Neuronal stem cell (in vitro differentiated cells): ENCODE measurements around the gene DDX23.
A peak's percentile ranks its signal among the peaks of the same experiment; 100 is the strongest.

Source experiments
- DNase-seq: peaks from one replicate; pipeline ENCODE4 v3.0.0-alpha.2; 2013; ENCODE audit warnings: low spot score
- H2AFZ ChIP-seq: one replicate; pipeline ENCODE4 v1.6.1; 2013; ENCODE audit warnings: mild to moderate bottlenecking, low read length, inconsistent platforms
- H2AK5ac ChIP-seq: 2 replicates; pipeline ENCODE4 v1.6.1; 2013; ENCODE audit warnings: low read depth, mild to moderate bottlenecking, inconsistent platforms, low read length, moderate library complexity, mixed read lengths
- H2BK120ac ChIP-seq: 2 replicates; pipeline ENCODE4 v1.6.1; 2013; ENCODE audit warnings: low read depth, mild to moderate bottlenecking, inconsistent platforms, low read length, moderate library complexity, mixed read lengths
- H2BK12ac ChIP-seq: one replicate; pipeline ENCODE4 v1.6.1; 2013; ENCODE audit warnings: low read length, inconsistent platforms
- H2BK15ac ChIP-seq: 2 replicates; pipeline ENCODE4 v1.6.1; 2013; ENCODE audit warnings: mild to moderate bottlenecking, low read length, inconsistent platforms, mixed read lengths
- H2BK5ac ChIP-seq: one replicate; pipeline ENCODE4 v1.6.1; 2013; ENCODE audit warnings: inconsistent platforms, mild to moderate bottlenecking, low read length, moderate library complexity
- H3K14ac ChIP-seq: one replicate; pipeline ENCODE4 v1.6.1; 2013; ENCODE audit warnings: low read length, inconsistent platforms
- H3K18ac ChIP-seq: 2 replicates; pipeline ENCODE4 v1.6.1; 2013; ENCODE audit warnings: low read length, inconsistent platforms
- H3K23ac ChIP-seq: 2 replicates; pipeline ENCODE4 v1.6.1; 2013; ENCODE audit warnings: low read depth, mild to moderate bottlenecking, mixed read lengths, low read length, inconsistent platforms; ENCODE audit not compliant: poor library complexity
- H3K27ac ChIP-seq: replicated peaks from 3 replicates; pipeline ENCODE4 v1.5.1; 2013; ENCODE audit warnings: low read length, inconsistent platforms
- H3K27me3 ChIP-seq, 3 experiments: 2 replicates each; pipeline ENCODE4 v1.6.1; 2013; ENCODE audit warnings: low read length in 3 of 3, mild to moderate bottlenecking in 2 of 3, inconsistent platforms in 1 of 3, low read depth in 1 of 3, mixed read lengths in 1 of 3, moderate library complexity in 1 of 3; ENCODE audit not compliant: control insufficient read depth in 3 of 3, insufficient read depth in 3 of 3
- H3K36me3 ChIP-seq, 2 donors: replicated peaks in 1 of 2; 2 replicates each; pipeline ENCODE4 v1.6.1; 2013; ENCODE audit warnings: low read length in 2 of 2; ENCODE audit not compliant: control insufficient read depth in 2 of 2, insufficient read depth in 2 of 2
- H3K4ac ChIP-seq: 2 replicates; pipeline ENCODE4 v1.6.1; 2013; ENCODE audit warnings: inconsistent platforms, mild to moderate bottlenecking, low read length, moderate library complexity
- H3K4me1 ChIP-seq, 2 donors: 1 replicate in 1 of 2; 2 replicates in 1 of 2; pipeline ENCODE4 v1.6.1; 2013; ENCODE audit warnings: low read length in 2 of 2, low read depth in 1 of 2; ENCODE audit not compliant: control insufficient read depth in 2 of 2, insufficient read depth in 1 of 2
- H3K4me2 ChIP-seq: one replicate; pipeline ENCODE4 v1.6.1; 2013; ENCODE audit warnings: mild to moderate bottlenecking, low read length, inconsistent platforms; ENCODE audit not compliant: insufficient read depth, poor library complexity, severe bottlenecking
- H3K4me3 ChIP-seq, 2 donors: 2 replicates each; pipeline ENCODE4 v1.5.1; 2013; ENCODE audit warnings: low read length in 2 of 2, mild to moderate bottlenecking in 2 of 2, inconsistent platforms in 1 of 2, moderate library complexity in 1 of 2
- H3K79me1 ChIP-seq: one replicate; pipeline ENCODE4 v1.6.1; 2013; ENCODE audit warnings: low read depth, mild to moderate bottlenecking, inconsistent platforms, low read length, moderate library complexity
- H3K9ac ChIP-seq: one replicate; pipeline ENCODE4 v1.6.1; 2013; ENCODE audit warnings: mild to moderate bottlenecking, low read depth, low read length, inconsistent platforms; ENCODE audit not compliant: poor library complexity
- H3K9me3 ChIP-seq, 2 donors: replicated peaks in 1 of 2; 2 replicates each; pipeline versions ENCODE3 to v1.6.1; 2013; ENCODE audit warnings: low read length in 2 of 2, mild to moderate bottlenecking in 2 of 2, inconsistent platforms in 1 of 2, low read depth in 1 of 2, mixed read lengths in 1 of 2, moderate library complexity in 1 of 2; ENCODE audit not compliant: control insufficient read depth in 2 of 2, insufficient read depth in 1 of 2
- H4K8ac ChIP-seq: one replicate; pipeline ENCODE4 v1.6.1; 2013; ENCODE audit warnings: low read depth, mild to moderate bottlenecking, inconsistent platforms, low read length, moderate library complexity
- H4K91ac ChIP-seq: one replicate; pipeline ENCODE4 v1.6.1; 2013; ENCODE audit warnings: low read length, low read depth, mild to moderate bottlenecking, inconsistent platforms; ENCODE audit not compliant: poor library complexity
- WGBS, 2 donors: extraction: QIAGEN DNeasy Blood & Tissue Kit; methylation state at CpG; one replicate each; pipeline ENCODE4 v1.1.7; 2013; ENCODE audit warnings: missing lambda C conversion rate in 2 of 2, mixed read lengths in 1 of 2; ENCODE audit not compliant: insufficient read length in 2 of 2, insufficient replicate concordance in 1 of 2; ENCODE audit errors: extremely low coverage in 2 of 2; 5-methylcytosine and 5-hydroxymethylcytosine counted together

The DDX23 gene

DNA sequence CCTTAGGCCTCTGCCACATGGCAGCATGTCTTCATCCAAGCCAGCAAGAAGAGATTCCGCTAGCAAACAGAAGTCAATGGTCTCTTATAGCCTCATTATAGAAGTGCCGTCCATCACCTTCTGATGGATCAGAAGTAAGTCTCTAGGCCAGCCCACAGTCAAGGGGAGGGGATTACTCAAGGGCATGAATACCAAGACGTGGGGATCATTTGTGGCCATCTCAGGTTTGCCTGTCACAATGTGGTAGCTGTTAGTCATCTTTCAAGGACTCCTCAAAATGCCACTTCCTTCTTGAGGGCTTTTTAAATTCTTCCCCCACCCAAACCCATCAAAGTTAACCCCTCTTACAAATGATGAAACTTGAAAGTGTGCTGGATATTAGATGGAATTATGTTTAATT, 55.0 kb downstream of the DDX23 start:
- Histone ChIP-seq H3K9ac (no peak overlapping the region), H3K79me1 (no peaks in the 10 kb centered on the region), H3K4me1 (no peaks in the 10 kb centered on the region), H2BK12ac (no peak overlapping the region), H3K4me2 (no peak overlapping the region), H3K9me3 (no peaks in the 10 kb centered on the region), H2AK5ac (no peak overlapping the region), H2BK5ac (no peak overlapping the region), H3K27ac (no peak overlapping the region), H3K14ac (no peak overlapping the region), H2BK120ac (no peak overlapping the region), H3K27me3 (peaks cover 0 to 7% (median 0%) of the 10 kb centered on the region in 3 experiments), H3K4me3 (no peak overlapping the region), H3K4ac (no peak overlapping the region), H2AFZ (no peak overlapping the region), H4K8ac (no peak overlapping the region), H4K91ac (no peak overlapping the region), H3K36me3 (no peaks in the 10 kb centered on the region), H3K18ac (no peak overlapping the region), H2BK15ac (no peak overlapping the region), H3K23ac (no peak overlapping the region)
- no peak for DNase-seq
- WGBS, 2 donors: no CpG with 5 or more reads among the region's 3 CpGs

DNA sequence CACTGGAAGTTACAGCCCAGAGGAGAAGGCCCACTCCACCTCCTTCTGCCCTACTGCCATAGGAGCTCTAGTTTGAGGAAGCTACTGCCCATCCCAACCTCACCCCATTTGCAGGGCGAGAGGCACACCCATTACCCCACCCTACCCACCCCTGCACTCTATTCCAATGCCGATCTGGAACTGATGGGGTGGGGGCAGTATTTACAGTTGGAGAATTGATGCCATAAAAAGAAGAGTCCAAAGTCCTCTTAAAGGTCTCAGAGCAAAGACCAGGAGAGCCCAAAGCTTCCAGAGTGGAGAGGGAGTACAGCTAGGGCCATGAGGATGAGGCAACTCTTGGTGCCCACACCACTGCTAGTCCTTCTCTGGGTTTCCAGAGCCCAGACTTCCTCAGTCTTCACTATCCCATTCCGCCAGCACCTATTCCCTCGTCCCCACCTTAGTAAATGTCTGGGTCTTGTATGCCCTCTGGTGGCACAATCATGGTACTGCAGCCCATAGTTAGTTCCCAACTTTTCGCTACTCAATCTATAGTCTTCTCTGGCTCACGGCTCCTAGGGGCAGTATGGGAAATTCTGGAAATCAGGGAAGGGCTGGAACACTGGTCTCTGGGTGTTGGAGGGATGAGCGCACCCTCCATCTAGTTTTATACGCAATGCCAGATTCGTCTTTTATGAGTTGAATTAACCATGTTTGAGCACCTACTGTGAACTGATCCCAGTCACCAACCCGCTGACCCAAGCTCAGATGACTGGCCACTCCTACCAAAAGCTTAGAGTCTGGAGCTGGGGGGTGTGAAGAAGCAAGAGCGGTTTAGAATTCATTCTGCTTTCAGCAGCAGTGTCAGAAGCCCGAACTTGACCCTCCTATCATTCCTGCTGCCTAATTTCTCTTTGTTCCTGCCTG, 56.2 kb downstream of the DDX23 start:
- Histone ChIP-seq H3K36me3 (no peaks in the 10 kb centered on the region), H2BK5ac (no peak overlapping the region), H3K18ac (no peak overlapping the region), H3K79me1 (no peaks in the 10 kb centered on the region), H3K27ac (no peak overlapping the region), H4K8ac (no peak overlapping the region), H3K14ac (no peak overlapping the region), H2BK120ac (no peak overlapping the region), H2AK5ac (no peak overlapping the region), H3K4me2 (peak overlapping the region; percentile 13), H3K27me3 (peaks cover 0 to 4% (median 0%) of the 10 kb centered on the region in 3 experiments), H3K9me3 (no peaks in the 10 kb centered on the region), H3K23ac (no peak overlapping the region), H2BK12ac (no peak overlapping the region), H2AFZ (peak overlapping the region; percentile 77), H4K91ac (no peak overlapping the region), H3K4ac (no peak overlapping the region), H2BK15ac (no peak overlapping the region), H3K4me3 (no peak overlapping the region), H3K9ac (no peak overlapping the region), H3K4me1 (no peaks in the 10 kb centered on the region)
- no CpG with 5 or more reads among the region's 12 CpGs for WGBS, 2 donors
- DNase-seq: peak; percentile 84

DNA sequence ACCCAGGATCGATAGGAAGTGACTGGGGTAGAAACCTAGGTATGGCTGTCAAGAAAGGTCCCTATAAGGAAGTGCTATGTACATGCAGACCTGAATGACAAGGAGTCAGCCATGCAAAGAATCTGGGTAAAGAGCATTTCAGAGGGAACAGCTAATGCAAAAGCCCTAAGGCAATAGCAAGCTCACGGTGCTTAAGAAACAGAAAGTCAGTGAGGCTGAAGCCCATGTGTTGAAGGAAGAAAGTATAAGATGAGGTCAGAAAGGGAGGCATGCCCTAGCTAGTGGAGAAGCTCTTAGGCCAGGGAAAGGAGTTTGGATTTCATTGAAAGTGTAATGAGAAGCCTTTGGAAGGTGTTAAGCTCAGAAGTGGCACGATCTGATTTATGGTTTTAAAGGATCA, 57.1 kb downstream of the DDX23 start:
- H2AK5ac ChIP-seq: no peak overlapping the region
- peaks cover 3 to 4% of the 10 kb centered on the region in 2 donors for H3K4me1 ChIP-seq
- no peak overlapping the region for H4K91ac ChIP-seq
- H2BK15ac ChIP-seq: no peak overlapping the region
- no peaks in the 10 kb centered on the region for H3K36me3 ChIP-seq
- H3K27me3 ChIP-seq: no peaks in the 10 kb centered on the region
- H2AFZ ChIP-seq: no peak overlapping the region
- H3K18ac ChIP-seq: no peak overlapping the region
- H3K4me3 ChIP-seq: no peak overlapping the region
- no peak overlapping the region for H3K9ac ChIP-seq
- no peak overlapping the region for H2BK5ac ChIP-seq
- no peaks in the 10 kb centered on the region for H3K9me3 ChIP-seq
- H3K4ac ChIP-seq: no peak overlapping the region
- H4K8ac ChIP-seq: no peak overlapping the region
- no peak overlapping the region for H3K23ac ChIP-seq
- H3K14ac ChIP-seq: no peak overlapping the region
- no peak overlapping the region for H2BK120ac ChIP-seq
- no peak overlapping the region for H2BK12ac ChIP-seq
- no CpG with 5 or more reads among the region's 3 CpGs for WGBS, 2 donors
- H3K79me1 ChIP-seq: no peaks in the 10 kb centered on the region
- no peak overlapping the region for H3K4me2 ChIP-seq
- DNase-seq: no peak
- no peak overlapping the region for H3K27ac ChIP-seq

DNA sequence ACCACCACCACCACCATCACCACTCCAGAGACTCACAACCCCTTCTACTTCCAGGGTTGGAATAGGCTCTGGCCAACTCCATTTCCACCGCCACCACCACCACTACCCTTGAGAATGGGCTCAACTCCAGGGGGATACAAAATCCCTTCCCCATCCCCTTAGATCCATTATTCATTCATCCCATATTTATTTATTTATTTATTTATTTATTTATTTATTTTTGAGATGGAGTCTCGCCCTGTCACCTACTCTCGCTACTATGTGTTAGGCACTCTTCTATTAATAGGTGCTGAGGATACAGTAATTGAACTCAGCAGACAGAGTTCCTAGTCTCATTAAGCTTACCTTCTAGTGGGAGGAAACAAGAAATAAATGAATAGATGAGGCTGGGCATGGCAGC, 58.3 kb downstream of the DDX23 start:
- H2BK120ac ChIP-seq: no peak overlapping the region
- H2BK5ac ChIP-seq: no peak overlapping the region
- no peak overlapping the region for H3K4me3 ChIP-seq
- no peak overlapping the region for H2AK5ac ChIP-seq
- H4K8ac ChIP-seq: no peak overlapping the region
- H3K23ac ChIP-seq: no peak overlapping the region
- H2AFZ ChIP-seq: no peak overlapping the region
- no peak overlapping the region for H2BK12ac ChIP-seq
- WGBS, 2 donors: no CpG with 5 or more reads among the region's 3 CpGs
- no peak overlapping the region for H3K27ac ChIP-seq
- H2BK15ac ChIP-seq: no peak overlapping the region
- H3K9me3 ChIP-seq: no peaks in the 10 kb centered on the region
- H3K36me3 ChIP-seq: no peaks in the 10 kb centered on the region
- H3K27me3 ChIP-seq: no peaks in the 10 kb centered on the region
- no peak overlapping the region for H3K4me2 ChIP-seq
- peaks cover 5 to 6% of the 10 kb centered on the region in 2 donors for H3K4me1 ChIP-seq
- no peak overlapping the region for H4K91ac ChIP-seq
- no peak overlapping the region for H3K4ac ChIP-seq
- H3K9ac ChIP-seq: no peak overlapping the region
- no peak for DNase-seq
- no peak overlapping the region for H3K18ac ChIP-seq
- H3K14ac ChIP-seq: no peak overlapping the region
- no peaks in the 10 kb centered on the region for H3K79me1 ChIP-seq
